ENCODE measurements around the gene SLC7A1. TPM values are rescaled to one million over a fixed set of nuclear protein-coding genes. Genes with fewer than 3 reads are reported as not detected.

SLC7A1 gene
- total and polyA plus RNA-seq, 2 experiments from 2014 or later = 23.0 to 74.7 TPM

GRCh38 chr13:29556742-29557141, 38.7 kb downstream of the SLC7A1 start (continued):
- TF ChIP-seq ZNF462 (CRISPR knock-in tag; IDR thresholded peaks at IDR 0.05) = no peak
- no peak for TF ChIP-seq CTCF (conservative IDR thresholded peaks at IDR 0.05; ENCODE audit: low read depth in 2 of 2)
- TF ChIP-seq EZH2phosphoT487 (IDR thresholded peaks at IDR 0.05; ENCODE audit: unreplicated experiment) = no peak

DNA sequence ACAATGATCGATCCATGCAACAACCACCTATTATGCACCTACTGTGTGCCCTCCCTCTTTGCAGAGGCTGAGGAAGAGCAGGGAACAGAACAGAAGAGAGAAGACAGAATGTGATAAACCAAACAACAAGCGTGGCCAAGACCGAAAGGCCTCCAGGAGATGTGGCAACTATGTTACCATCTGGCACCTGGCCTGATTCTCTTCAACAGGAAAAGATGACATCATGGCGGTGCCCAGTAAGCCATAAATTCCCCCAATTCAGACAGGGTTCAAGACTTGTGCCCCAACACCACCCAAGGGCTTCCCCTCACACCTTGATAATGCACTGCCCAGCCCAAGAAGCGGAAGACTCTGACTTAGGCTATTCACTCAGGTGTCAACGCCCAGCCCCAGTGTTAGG, 44.3 kb downstream of the SLC7A1 start:
- peaks cover 74% of the 10 kb centered on the region for H4K20me1 ChIP-seq (replicated peaks; ENCODE audit: insufficient read depth)
- H3K79me2 ChIP-seq (replicated peaks; ENCODE audit: insufficient read depth) = peaks cover 99% of the 10 kb centered on the region
- H2AFZ ChIP-seq = no peak overlapping the region
- no peak overlapping the region for H3K27ac Mint-ChIP-seq
- H3K4me1 ChIP-seq (ENCODE audit: insufficient read depth) = peaks cover 13% of the 10 kb centered on the region
- no peak overlapping the region for H3K4me3 ChIP-seq
- no peaks in the 10 kb centered on the region for H3K27me3 ChIP-seq (ENCODE audit: insufficient read depth)
- TF ChIP-seq POLR2AphosphoS5 (IDR thresholded peaks at IDR 0.05; ENCODE audit: low read depth) = no peak
- TF ChIP-seq CTCF (conservative IDR thresholded peaks at IDR 0.05; ENCODE audit: low read depth in 2 of 2) = no peak
- no peak for ATAC-seq
- H3K27ac ChIP-seq (ENCODE audit: low read depth) = no peak overlapping the region
- peaks cover 4% of the 10 kb centered on the region for H3K27me3 Mint-ChIP-seq (ENCODE audit: insufficient read depth, low read depth, poor library complexity)
- H3K4me2 ChIP-seq = no peak overlapping the region
- no peaks in the 10 kb centered on the region for H3F3A ChIP-seq (replicated peaks; ENCODE audit: low read depth)
- no peaks in the 10 kb centered on the region for H3K9me2 ChIP-seq (ENCODE audit: insufficient read depth)
- no peaks in the 10 kb centered on the region; the same call in 2 of the 3 replicates for H3K9me3 Mint-ChIP-seq
- H3K36me3 Mint-ChIP-seq (ENCODE audit: low read depth) = peaks cover 73% of the 10 kb centered on the region
- peaks cover 30% of the 10 kb centered on the region for H3K36me3 ChIP-seq (ENCODE audit: insufficient read depth)
- no peak overlapping the region for H3K4me3 Mint-ChIP-seq
- DNase-seq (ENCODE audit: low spot score) = no peak
- H3K4me1 Mint-ChIP-seq = peaks cover 32% of the 10 kb centered on the region
